Osteocyte (in vitro differentiated cells): ENCODE results near the gene KLRG1. TPM values are rescaled to one million over a fixed set of nuclear protein-coding genes. Genes with fewer than 3 reads are reported as not detected.

Experiments
- DNase-seq: peaks from one replicate; pipeline ENCODE4 v3.0.0; 2021; ENCODE audit warnings: mixed read lengths; ENCODE audit not compliant: unreplicated experiment; ENCODE audit errors: extremely low spot score
- H3K27ac Mint-ChIP-seq: one replicate; pipeline ENCODE4 v1.8.0; 2021; ENCODE audit warnings: mild to moderate bottlenecking, mixed read lengths; ENCODE audit not compliant: unreplicated experiment
- H3K27me3 Mint-ChIP-seq: one replicate; pipeline ENCODE4 v1.8.0; 2021; ENCODE audit warnings: mixed read lengths; ENCODE audit not compliant: unreplicated experiment
- H3K36me3 Mint-ChIP-seq: one replicate; pipeline ENCODE4 v1.8.0; 2021; ENCODE audit warnings: mixed read lengths; ENCODE audit not compliant: unreplicated experiment
- H3K4me1 Mint-ChIP-seq: one replicate; pipeline ENCODE4 v1.8.0; 2021; ENCODE audit warnings: mixed read lengths; ENCODE audit not compliant: unreplicated experiment
- H3K4me3 Mint-ChIP-seq: one replicate; pipeline ENCODE4 v1.8.0; 2021; ENCODE audit warnings: mild to moderate bottlenecking, moderate library complexity, mixed read lengths; ENCODE audit not compliant: unreplicated experiment
- H3K9me3 Mint-ChIP-seq: one replicate; pipeline ENCODE4 v1.8.0; 2021; ENCODE audit warnings: mixed read lengths; ENCODE audit not compliant: unreplicated experiment
- CTCF ChIP-seq: fragments of 200-600 bp; sonication (generic); IDR thresholded peaks from 2 replicates; pipeline ENCODE4 v1.5.0; 2021; ENCODE audit warnings: antibody characterized with exemption, mild to moderate bottlenecking, moderate library complexity
- total RNA-seq: library from RNA; stranded (reverse); gene quantifications from 2 replicates; pipeline ENCODE4 v1.2.1, GENCODE V29; 2021

Gene KLRG1
- total RNA-seq, 1 donor from 2014 or later: 0.94 TPM

- H3K27me3 Mint-ChIP-seq: no peaks in the 10 kb centered on the region
Observed at GRCh38 chr12:8947737-8948136, 41.6 kb upstream of the KLRG1 start.

GRCh38 chr12:8948701-8949341 lies 40.5 kb upstream of the KLRG1 start:
- no peaks in the 10 kb centered on the region for H3K9me3 Mint-ChIP-seq
- no peaks in the 10 kb centered on the region for H3K27me3 Mint-ChIP-seq
- H3K4me1 Mint-ChIP-seq: peaks cover 28% of the 10 kb centered on the region
- H3K4me3 Mint-ChIP-seq: peak overlapping the region; percentile 99
- H3K36me3 Mint-ChIP-seq: peaks cover 9% of the 10 kb centered on the region
- peak overlapping the region; percentile 98 for H3K27ac Mint-ChIP-seq
- no peak for TF ChIP-seq CTCF
- no peak for DNase-seq

More at GRCh38 chr12:8947737-8948136, 41.6 kb upstream of the KLRG1 start:
- Mint-ChIP-seq H3K4me1 (peaks cover 28% of the 10 kb centered on the region), H3K9me3 (no peaks in the 10 kb centered on the region), H3K27ac (no peak overlapping the region), H3K36me3 (peaks cover 11% of the 10 kb centered on the region), H3K4me3 (no peak overlapping the region)
- no peak for TF ChIP-seq CTCF
- DNase-seq: no peak

GRCh38 chr12:8949342-8950220 lies 39.8 kb upstream of the KLRG1 start, which contains the start of gene M6PR:
M6PR (minus strand) TSS chr12:8949645; CDS start chr12:8946404, 3,241 bp downstream.
- peak within 1 kb of the TSS; percentile 99 for H3K4me3 Mint-ChIP-seq
- peak; percentile 59 for TF ChIP-seq CTCF
- H3K4me1 Mint-ChIP-seq: peaks cover 28% of the 10 kb centered on the region
- H3K27ac Mint-ChIP-seq: peak within 1 kb of the TSS; percentile 98
- peak; percentile 97 for DNase-seq
- H3K9me3 Mint-ChIP-seq: no peaks in the 10 kb centered on the region
- H3K36me3 Mint-ChIP-seq: peaks cover 8% of the 10 kb centered on the region
- H3K27me3 Mint-ChIP-seq: no peaks in the 10 kb centered on the region

GRCh38 chr12:8950221-8950527 lies 39.2 kb upstream of the KLRG1 start:
- peaks cover 6% of the 10 kb centered on the region for H3K36me3 Mint-ChIP-seq
- H3K9me3 Mint-ChIP-seq: no peaks in the 10 kb centered on the region
- TF ChIP-seq CTCF: no peak
- H3K4me1 Mint-ChIP-seq: peaks cover 28% of the 10 kb centered on the region
- no peak for DNase-seq
- H3K27me3 Mint-ChIP-seq: no peaks in the 10 kb centered on the region
- H3K4me3 Mint-ChIP-seq: peak overlapping the region; percentile 99
- peak overlapping the region; percentile 98 for H3K27ac Mint-ChIP-seq
